GM12873 (cell line): Measurements from ENCODE around the gene MYO1D.
A peak's percentile ranks its signal among the peaks of the same experiment; 100 is the strongest.

Experiments
- CTCF ChIP-seq: IDR thresholded peaks from 2 replicates; pipeline ENCODE4 v1.5.1; 2012; ENCODE audit warnings: low read depth, mild to moderate bottlenecking, moderate library complexity, low read length, control low read depth; ENCODE audit not compliant: insufficient read depth; ENCODE audit errors: missing control alignments

Gene MYO1D

GRCh38 chr17:32784113-32784512 is 92.8 kb downstream of the MYO1D start:
- TF ChIP-seq CTCF, result no peak

- TF ChIP-seq CTCF, result peak; percentile 55
Measured at GRCh38 chr17:32783602-32784001, 93.3 kb downstream of the MYO1D start.

- no peak for TF ChIP-seq CTCF
Measured at GRCh38 chr17:32780721-32781120, 96.2 kb downstream of the MYO1D start.

- no peak for TF ChIP-seq CTCF
Measured at GRCh38 chr17:32777922-32778321, 99.0 kb downstream of the MYO1D start.

- no peak for TF ChIP-seq CTCF
Measured at GRCh38 chr17:32777436-32777835, 99.5 kb downstream of the MYO1D start.

- TF ChIP-seq CTCF, result no peak
Measured at GRCh38 chr17:32774695-32775084, 102.2 kb downstream of the MYO1D start.

- TF ChIP-seq CTCF, result no peak
Measured at GRCh38 chr17:32773856-32774694, 102.8 kb downstream of the MYO1D start.
